GM06990 (cell line): ENCODE data around the gene MSTO1.
A peak's percentile ranks its signal among the peaks of the same experiment; 100 is the strongest.
"Not testable (repeated sequence)": the region's sequence is repeated elsewhere in the genome, so short reads cannot be mapped to it uniquely, and the experiment has no call there.

Source experiments
- DNase-seq: peaks from one replicate; pipeline ENCODE4 v3.0.0-alpha.2; 2011; ENCODE audit not compliant: insufficient read length; ENCODE audit errors: extremely low read depth
- H3K27me3 ChIP-seq: replicated peaks from 2 replicates; pipeline ENCODE4 v1.6.0; 2011; ENCODE audit warnings: low read length; ENCODE audit not compliant: control insufficient read depth, insufficient read depth
- H3K36me3 ChIP-seq: 2 replicates; pipeline ENCODE4 v1.5.1; 2011; ENCODE audit warnings: low read length; ENCODE audit not compliant: control insufficient read depth, insufficient read depth
- H3K4me3 ChIP-seq: replicated peaks from 2 replicates; pipeline ENCODE4 v1.5.1; 2011; ENCODE audit warnings: low read depth, mild to moderate bottlenecking, control low read depth, low read length
- CTCF ChIP-seq: IDR thresholded peaks from 2 replicates; pipeline ENCODE4 v1.5.1; 2011; ENCODE audit warnings: low read length, control low read depth, mild to moderate bottlenecking, inconsistent platforms; ENCODE audit not compliant: insufficient read depth, poor library complexity, severe bottlenecking

MSTO1 gene

GRCh38 chr1:155609515-155610256 lies at the start of gene MSTO1:
Gene MSTO1 (plus strand): TSS chr1:155610218. CDS start chr1:155610249, 31 bp downstream.
- Histone ChIP-seq H3K27me3 (no peaks in the 10 kb centered on the region), H3K4me3 (peak within 1 kb of the TSS; percentile 67), H3K36me3 (peaks cover 1% of the 10 kb centered on the region)
- TF ChIP-seq CTCF, result no peak
- peak; percentile 91 for DNase-seq

GRCh38 chr1:155561779-155562580 lies 48.0 kb upstream of the MSTO1 start:
- peak overlapping the region; percentile 97 for H3K4me3 ChIP-seq
- H3K36me3 ChIP-seq, H3K27me3 ChIP-seq, DNase-seq: not testable (repeated sequence)

GRCh38 chr1:155562581-155563376 lies 47.2 kb upstream of the MSTO1 start, which contains the start of gene ASH1L:
Gene ASH1L (minus strand): TSS chr1:155562803. CDS start chr1:155521519, 41,284 bp downstream.
- peak; percentile 97 for DNase-seq
- Histone ChIP-seq H3K36me3 (no peaks in the 10 kb centered on the region; the same call in 1 of the 2 replicates), H3K27me3 (no peaks in the 10 kb centered on the region), H3K4me3 (peak within 1 kb of the TSS; percentile 97)
- no peak for TF ChIP-seq CTCF

GRCh38 chr1:155563377-155564022 lies 46.5 kb upstream of the MSTO1 start:
- not testable (repeated sequence) for DNase-seq, H3K27me3 ChIP-seq, H3K36me3 ChIP-seq
- peak overlapping the region; percentile 97 for H3K4me3 ChIP-seq

- TF ChIP-seq CTCF, result no peak
- Histone ChIP-seq H3K27me3 (no peaks in the 10 kb centered on the region), H3K4me3 (no peak overlapping the region), H3K36me3 (no peaks in the 10 kb centered on the region; the same call in 1 of the 2 replicates)
- no peak for DNase-seq
These were observed 39.9 kb upstream of the MSTO1 start for GRCh38 chr1:155569988-155570592.

- no peak for TF ChIP-seq CTCF
- no peak overlapping the region for H3K4me3 ChIP-seq
- no peaks in the 10 kb centered on the region; the same call in 1 of the 2 replicates for H3K36me3 ChIP-seq
- DNase-seq, result no peak
- no peaks in the 10 kb centered on the region for H3K27me3 ChIP-seq
These were observed 39.4 kb upstream of the MSTO1 start for GRCh38 chr1:155570593-155570990.
